GM12878 (cell line): ENCODE measurements around the gene NTN1. TPM values are rescaled to one million over a fixed set of nuclear protein-coding genes. Genes with fewer than 3 reads are reported as not detected.

Experiments used
- ATAC-seq: fragments of 200-7000 bp; cut with Tn5 transposase; 3 replicates; pipeline ENCODE4 v1.9.1; 2020; ENCODE audit warnings: mild to moderate bottlenecking, moderate library complexity
- BruUV-seq: library from RNA; stranded (reverse); fragments of 400-500 nt; replicated peaks from 2 replicates; lab custom pipeline; 2021; lab: Mats Ljungman, UMichigan
- CTCF ChIA-PET: fragments of 300-600 bp; sonication (Branson Sonifier 250); formaldehyde crosslinking; extraction: SDS; loops from one replicate; lab custom pipeline; 2021; ENCODE audit warnings: inconsistent platforms; lab: Yijun Ruan, JAX
- POLR2A ChIA-PET: fragments of 350-600 bp; formaldehyde crosslinking; extraction: SDS; loops from one replicate; lab custom pipeline; 2021; ENCODE audit warnings: inconsistent platforms; lab: Charles Lee
- RAD21 ChIA-PET: fragments of 300-600 bp; sonication (Branson Sonifier 250); formaldehyde crosslinking; loops from one replicate; lab custom pipeline; 2023; ENCODE audit warnings: antibody characterized with exemption; ENCODE audit not compliant: unreplicated experiment; lab: Charles Lee
- SMC1A ChIA-PET: fragments of 300-600 bp; sonication (Branson Sonifier 250); formaldehyde crosslinking; loops from one replicate; lab custom pipeline; 2023; ENCODE audit not compliant: unreplicated experiment, uncharacterized antibody; lab: Charles Lee
- DNase-seq: peaks from one replicate; pipeline ENCODE4 v3.0.0-alpha.2; 2011; ENCODE audit warnings: low read depth, low spot score
- FAIRE-seq: peaks from 3 replicates; lab custom pipeline; 2011; peaks lifted over from hg19 to GRCh38; lab: Jason Lieb, UNC
- H2AFZ ChIP-seq: 2 replicates; pipeline ENCODE4 v1.6.0; 2011; ENCODE audit warnings: low read depth, low read length, control low read depth; ENCODE audit not compliant: control insufficient read depth
- H3K27ac ChIP-seq: 2 replicates; pipeline ENCODE4 v1.5.1; 2011; ENCODE audit warnings: control low read depth; ENCODE audit not compliant: control insufficient read depth, insufficient read depth
- H3K27me3 ChIP-seq, 2 experiments: replicated peaks in 1 of 2; 2 replicates each; pipeline versions ENCODE4 v1.6.0 to v1.6.1; 2011; ENCODE audit warnings: low read length in 1 of 2; ENCODE audit not compliant: control insufficient read depth in 2 of 2, insufficient read depth in 2 of 2
- H3K36me3 ChIP-seq, 2 experiments: 2 replicates each; pipeline ENCODE4 v1.5.1; 2011; ENCODE audit warnings: low read length in 1 of 2; ENCODE audit not compliant: control insufficient read depth in 2 of 2, insufficient read depth in 2 of 2
- H3K4me1 ChIP-seq: 2 replicates; pipeline ENCODE4 v1.6.1; 2011; ENCODE audit warnings: mild to moderate bottlenecking, low read length, moderate library complexity, mixed read lengths; ENCODE audit not compliant: control insufficient read depth, insufficient read depth
- H3K4me2 ChIP-seq: 2 replicates; pipeline ENCODE4 v1.6.0; 2011; ENCODE audit warnings: control low read depth; ENCODE audit not compliant: control insufficient read depth, insufficient read depth
- H3K4me3 ChIP-seq: fragments of 200-600 bp; sonication (generic); 2 replicates; pipeline ENCODE4 v1.5.1; 2016
- H3K79me2 ChIP-seq: 2 replicates; pipeline ENCODE4 v1.6.0; 2011; ENCODE audit warnings: low read length; ENCODE audit not compliant: control insufficient read depth, insufficient read depth
- H3K9ac ChIP-seq: 2 replicates; pipeline ENCODE4 v1.8.0; 2011; ENCODE audit warnings: low read length, control low read depth, mixed read lengths; ENCODE audit not compliant: control insufficient read depth, insufficient read depth
- H3K9me3 ChIP-seq: replicated peaks from 3 replicates; pipeline ENCODE4 v1.5.1; 2011; ENCODE audit warnings: mild to moderate bottlenecking, low read length; ENCODE audit not compliant: control insufficient read depth, insufficient read depth
- H4K20me1 ChIP-seq: 2 replicates; pipeline ENCODE4 v1.6.0; 2011; ENCODE audit not compliant: control insufficient read depth, insufficient read depth
- FOXK2 ChIP-seq: fragments of 450-650 bp; IDR thresholded peaks from 2 replicates; pipeline ENCODE4 v1.6.1; 2017; ENCODE audit warnings: mild to moderate bottlenecking, moderate library complexity
- HCFC1 ChIP-seq: fragments of 150-350 bp; IDR thresholded peaks from 2 replicates; pipeline ENCODE4 v1.6.1; 2014; ENCODE audit warnings: low read length
- NFIC ChIP-seq: IDR thresholded peaks from 2 replicates; pipeline ENCODE4 v1.6.1; 2012; ENCODE audit warnings: low read depth, mild to moderate bottlenecking, inconsistent platforms, low read length, moderate library complexity
- NR2C2 ChIP-seq: IDR thresholded peaks from 2 replicates; pipeline ENCODE4 v1.6.1; 2011; ENCODE audit warnings: borderline replicate concordance, low read depth; ENCODE audit not compliant: control insufficient read depth, insufficient read length
- TAF1 ChIP-seq: IDR thresholded peaks from 2 replicates; pipeline ENCODE4 v1.6.1; 2011; ENCODE audit warnings: mild to moderate bottlenecking, low read depth, low read length, borderline replicate concordance
- ZSCAN29 ChIP-seq: fragments of 450-650 bp; IDR thresholded peaks from 2 replicates; pipeline ENCODE4 v1.6.1; 2017; ENCODE audit warnings: mild to moderate bottlenecking, moderate library complexity
- WGBS: methylation state at CpG from one replicate; pipeline ENCODE4 v1.1.6; 2016; ENCODE audit warnings: low lambda C conversion rate; ENCODE audit not compliant: insufficient replicate concordance, insufficient coverage; ENCODE audit errors: missing lambda C conversion rate; 5-methylcytosine and 5-hydroxymethylcytosine counted together
- in situ Hi-C: fragments of 300-500 bp; cut with MboI; formaldehyde crosslinking; loops from 9 replicates; pipeline ENCODE4 v1.14.3; 2018; ENCODE audit warnings: mixed read lengths
- intact Hi-C: fragments of 100-400 bp; cut with micrococcal nuclease; formaldehyde crosslinking; loops from one replicate; pipeline ENCODE4 v1.14.2; 2022; ENCODE audit not compliant: unreplicated experiment
- polyA plus RNA-seq, 11 experiments: library from polyadenylated mRNA; depleted of rRNA in 4 of 11; unstranded in 6 of 11; stranded (reverse) in 5 of 11; fragments of >200 nt; fragmentation: Nextera tagmentation in 4 of 11; fragmentation: Illumina TruSeq in 1 of 11; extraction: Ambion mirVana in 4 of 11; extraction: Trizol in 1 of 11; gene quantifications; 1 replicate in 1 of 11; 2 replicates in 10 of 11; pipeline versions ENCODE4 v1.2.1 to v1.2.3, GENCODE V29; 2011 to 2016; ENCODE audit warnings: inconsistent platforms in 2 of 11, missing spikeins in 2 of 11, low read depth in 1 of 11
- total RNA-seq, 4 experiments: library from RNA; depleted of rRNA in 3 of 4; stranded (reverse); fragments of >200 nt in 3 of 4; fragmentation: Illumina TruSeq in 1 of 4; extraction: Trizol in 1 of 4; gene quantifications; 2 replicates each; pipeline versions ENCODE4 v1.2.1 to v1.2.3, GENCODE V29; 2013 to 2021
- TF ChIP-seq, protein P1 (sequence below): fragments of 450-650 bp; IDR thresholded peaks from 2 replicates; pipeline ENCODE4 v1.6.1; 2017; ENCODE audit warnings: mild to moderate bottlenecking, moderate library complexity
- TF ChIP-seq, protein P2 (sequence below), 3 experiments: IDR thresholded peaks in 2 of 3; conservative IDR thresholded peaks in 1 of 3; 2 replicates each; pipeline ENCODE4 v1.5.1; 2011; ENCODE audit warnings: low read depth in 3 of 3, low read length in 3 of 3, mild to moderate bottlenecking in 3 of 3, control low read depth in 2 of 3, moderate library complexity in 2 of 3, inconsistent platforms in 1 of 3, mixed read lengths in 1 of 3; ENCODE audit not compliant: control insufficient read depth in 2 of 3, insufficient read depth in 1 of 3; ENCODE audit errors: extremely low read depth in 1 of 3

NTN1 gene
- total and polyA plus RNA-seq, 10 of the 15 experiments (the other 5 are each of a cell fraction or from before 2014, with no cell fraction given): 0.02 to 0.89 (median 0.35) TPM

DNA sequence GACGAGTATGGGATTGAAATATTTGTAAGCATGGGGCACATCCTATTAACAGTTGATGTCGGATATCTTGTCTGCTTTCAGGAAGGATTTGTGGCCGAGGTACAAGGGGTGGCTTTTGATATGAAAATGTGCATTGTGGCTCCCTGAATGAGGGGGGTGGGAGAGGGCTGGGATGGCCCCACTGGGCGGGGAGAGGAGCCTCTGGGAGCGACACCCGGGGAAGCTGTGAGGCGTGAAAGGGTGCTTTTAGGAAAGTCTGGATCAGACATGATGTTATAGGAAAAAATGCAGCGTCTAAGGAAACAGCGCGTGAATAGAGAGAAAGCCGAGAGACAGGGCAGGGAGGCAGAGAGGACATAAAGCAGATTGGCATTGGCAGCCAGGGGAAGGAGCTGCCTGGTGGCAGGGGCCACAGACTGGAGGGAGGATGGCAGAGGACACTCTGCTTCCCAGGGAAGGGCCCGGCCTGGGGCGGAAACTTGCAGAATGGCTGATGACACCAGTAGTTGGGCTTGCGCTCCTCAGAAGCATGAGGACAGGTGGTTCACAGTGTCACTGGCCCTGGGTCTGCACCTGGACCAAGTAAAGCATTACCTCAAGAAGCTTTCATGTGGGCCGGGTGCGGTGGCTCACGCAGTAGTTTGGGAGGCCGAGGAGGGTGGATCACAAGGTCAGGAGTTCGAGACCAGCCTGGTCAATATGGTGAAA lies 95.7 kb downstream of the NTN1 start (continued):
- TF ChIP-seq, protein P1, sequence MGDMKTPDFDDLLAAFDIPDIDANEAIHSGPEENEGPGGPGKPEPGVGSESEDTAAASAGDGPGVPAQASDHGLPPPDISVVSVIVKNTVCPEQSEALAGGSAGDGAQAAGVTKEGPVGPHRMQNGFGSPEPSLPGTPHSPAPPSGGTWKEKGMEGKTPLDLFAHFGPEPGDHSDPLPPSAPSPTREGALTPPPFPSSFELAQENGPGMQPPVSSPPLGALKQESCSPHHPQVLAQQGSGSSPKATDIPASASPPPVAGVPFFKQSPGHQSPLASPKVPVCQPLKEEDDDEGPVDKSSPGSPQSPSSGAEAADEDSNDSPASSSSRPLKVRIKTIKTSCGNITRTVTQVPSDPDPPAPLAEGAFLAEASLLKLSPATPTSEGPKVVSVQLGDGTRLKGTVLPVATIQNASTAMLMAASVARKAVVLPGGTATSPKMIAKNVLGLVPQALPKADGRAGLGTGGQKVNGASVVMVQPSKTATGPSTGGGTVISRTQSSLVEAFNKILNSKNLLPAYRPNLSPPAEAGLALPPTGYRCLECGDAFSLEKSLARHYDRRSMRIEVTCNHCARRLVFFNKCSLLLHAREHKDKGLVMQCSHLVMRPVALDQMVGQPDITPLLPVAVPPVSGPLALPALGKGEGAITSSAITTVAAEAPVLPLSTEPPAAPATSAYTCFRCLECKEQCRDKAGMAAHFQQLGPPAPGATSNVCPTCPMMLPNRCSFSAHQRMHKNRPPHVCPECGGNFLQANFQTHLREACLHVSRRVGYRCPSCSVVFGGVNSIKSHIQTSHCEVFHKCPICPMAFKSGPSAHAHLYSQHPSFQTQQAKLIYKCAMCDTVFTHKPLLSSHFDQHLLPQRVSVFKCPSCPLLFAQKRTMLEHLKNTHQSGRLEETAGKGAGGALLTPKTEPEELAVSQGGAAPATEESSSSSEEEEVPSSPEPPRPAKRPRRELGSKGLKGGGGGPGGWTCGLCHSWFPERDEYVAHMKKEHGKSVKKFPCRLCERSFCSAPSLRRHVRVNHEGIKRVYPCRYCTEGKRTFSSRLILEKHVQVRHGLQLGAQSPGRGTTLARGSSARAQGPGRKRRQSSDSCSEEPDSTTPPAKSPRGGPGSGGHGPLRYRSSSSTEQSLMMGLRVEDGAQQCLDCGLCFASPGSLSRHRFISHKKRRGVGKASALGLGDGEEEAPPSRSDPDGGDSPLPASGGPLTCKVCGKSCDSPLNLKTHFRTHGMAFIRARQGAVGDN: no peak
- TF ChIP-seq ZSCAN29: no peak
- no peak for TF ChIP-seq FOXK2
- TF ChIP-seq NR2C2: no peak
- TF ChIP-seq NFIC: no peak

DNA sequence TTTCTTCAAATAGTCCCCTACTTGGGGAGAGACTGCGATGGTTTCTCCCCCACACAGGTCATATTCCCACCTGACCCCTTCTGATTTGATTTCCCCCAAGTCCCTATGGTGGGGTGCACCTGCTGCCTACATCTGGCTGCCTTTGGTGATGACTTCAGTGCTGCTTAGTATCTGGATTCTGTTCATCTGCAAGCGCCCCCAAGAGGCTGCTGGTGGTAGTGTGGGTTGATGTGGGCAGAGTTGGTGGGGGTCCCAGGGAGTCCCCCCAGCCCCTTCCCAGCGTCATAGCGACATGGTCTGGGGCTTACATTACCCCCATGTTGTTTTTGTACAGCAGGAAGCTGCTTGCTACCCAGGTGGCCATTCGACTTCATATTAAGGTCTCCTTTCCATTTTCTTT lies 99.2 kb downstream of the NTN1 start:
- ATAC-seq: no peak
- ChIA-PET SMC1A (interaction anchor here (0.9 to 1.0 kb wide), 2 partner anchors 85 to 118 kb away, joined by 3 read pairs; no protein-coding TSS in a partner anchor), POLR2A (no interaction called here), CTCF (no interaction called here)
- Histone ChIP-seq H3K4me3 (no peak overlapping the region), H3K36me3 (no peaks in the 10 kb centered on the region), H4K20me1 (no peaks in the 10 kb centered on the region), H2AFZ (no peak overlapping the region), H3K27me3 (no peaks in the 10 kb centered on the region; a peak in 2 of 4 replicates), H3K4me2 (no peak overlapping the region), H3K79me2 (no peaks in the 10 kb centered on the region), H3K27ac (no peak overlapping the region)
- 7% methylated on average over 5 of the region's 5 CpGs for WGBS
- in situ Hi-C loops: no loop called here
- no peak for TF ChIP-seq HCFC1
- TF ChIP-seq ZSCAN29: no peak
- TF ChIP-seq, protein P2, sequence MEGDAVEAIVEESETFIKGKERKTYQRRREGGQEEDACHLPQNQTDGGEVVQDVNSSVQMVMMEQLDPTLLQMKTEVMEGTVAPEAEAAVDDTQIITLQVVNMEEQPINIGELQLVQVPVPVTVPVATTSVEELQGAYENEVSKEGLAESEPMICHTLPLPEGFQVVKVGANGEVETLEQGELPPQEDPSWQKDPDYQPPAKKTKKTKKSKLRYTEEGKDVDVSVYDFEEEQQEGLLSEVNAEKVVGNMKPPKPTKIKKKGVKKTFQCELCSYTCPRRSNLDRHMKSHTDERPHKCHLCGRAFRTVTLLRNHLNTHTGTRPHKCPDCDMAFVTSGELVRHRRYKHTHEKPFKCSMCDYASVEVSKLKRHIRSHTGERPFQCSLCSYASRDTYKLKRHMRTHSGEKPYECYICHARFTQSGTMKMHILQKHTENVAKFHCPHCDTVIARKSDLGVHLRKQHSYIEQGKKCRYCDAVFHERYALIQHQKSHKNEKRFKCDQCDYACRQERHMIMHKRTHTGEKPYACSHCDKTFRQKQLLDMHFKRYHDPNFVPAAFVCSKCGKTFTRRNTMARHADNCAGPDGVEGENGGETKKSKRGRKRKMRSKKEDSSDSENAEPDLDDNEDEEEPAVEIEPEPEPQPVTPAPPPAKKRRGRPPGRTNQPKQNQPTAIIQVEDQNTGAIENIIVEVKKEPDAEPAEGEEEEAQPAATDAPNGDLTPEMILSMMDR (IDR thresholded peaks at IDR 0.05 in 2 of 3, conservative IDR thresholded peaks at IDR 0.05 in 1 of 3; ENCODE audit: control insufficient read depth in 2 of 3, extremely low read depth in 1 of 3, insufficient read depth in 1 of 3, low read depth in 3 of 3, low read length in 3 of 3): peak; percentile 5 to 43 (median 38); a peak in 5 of 6 replicates
- no peak for TF ChIP-seq TAF1
- TF ChIP-seq, all 136 proteins: peak for 1
- Histone ChIP-seq H3K9ac (no peak overlapping the region), H3K4me1 (no peaks in the 10 kb centered on the region), H3K9me3 (no peaks in the 10 kb centered on the region)
- no TSS peak for BruUV-seq
- no peak for DNase-seq
- RAD21 ChIA-PET: no interaction called here
- intact Hi-C loops: no loop called here
- no peak for FAIRE-seq
